Pancreas (tissue), 10 donors: ENCODE measurements around the gene STIM2. TPM values are rescaled to one million over a fixed set of nuclear protein-coding genes. Genes with fewer than 3 reads are reported as not detected.

Experiments
- ATAC-seq, 4 donors: fragments of 200-7000 bp; cut with Tn5 transposase; one replicate each; pipeline versions ENCODE4 v1.8.0 to v1.9.1; 2020; ENCODE audit warnings: mild to moderate bottlenecking in 4 of 4, moderate library complexity in 4 of 4
- DNase-seq, 6 donors: peaks; one replicate each; pipeline ENCODE4 v3.0.0-alpha.2; 2020
- FAIRE-seq: peaks from 2 replicates; lab custom pipeline; 2012; peaks lifted over from hg19 to GRCh38; lab: Jason Lieb, UNC
- H3K27ac ChIP-seq, 4 donors: fragments of 200-600 bp; sonication (generic); 1 replicate in 3 of 4; 2 replicates in 1 of 4; pipeline versions ENCODE4 v1.5.0 to v1.8.0; 2020
- H3K27me3 ChIP-seq, 4 donors: fragments of 200-600 bp; one replicate each; pipeline ENCODE4 v1.8.0; 2021
- H3K36me3 ChIP-seq, 3 donors: fragments of 200-600 bp; sonication (generic) in 1 of 3; one replicate each; pipeline versions ENCODE4 v1.5.0 to v1.8.0; 2020 to 2021
- H3K4me1 ChIP-seq, 3 donors: fragments of 200-600 bp; one replicate each; pipeline ENCODE4 v1.8.0; 2021
- H3K4me3 ChIP-seq, 4 donors: fragments of 200-600 bp; sonication (generic) in 2 of 4; one replicate each; pipeline versions ENCODE4 v1.5.0 to v1.8.0; 2020 to 2021
- H3K9me3 ChIP-seq, 4 donors: fragments of 200-600 bp; one replicate each; pipeline ENCODE4 v1.8.0; 2021
- CTCF ChIP-seq, 4 donors: fragments of 200-600 bp; sonication (generic) in 3 of 4; IDR thresholded peaks; one replicate each; pipeline versions ENCODE4 v1.5.0 to v1.8.0; 2021; ENCODE audit warnings: antibody characterized with exemption in 4 of 4
- WGBS, 2 donors: extraction: QIAGEN DNeasy Blood & Tissue Kit; methylation state at CpG; one replicate each; pipeline ENCODE4 v1.1.7; 2013; 5-methylcytosine and 5-hydroxymethylcytosine counted together
- intact Hi-C, 3 donors: fragments of 100-400 bp; cut with DNase I; formaldehyde crosslinking; loops; one replicate each; pipeline versions ENCODE4 v1.11.1 to v1.14.2; 2022
- polyA plus RNA-seq, 2 donors: library from polyadenylated mRNA; stranded (reverse); fragments of 200-250 nt; gene quantifications; one replicate each; pipeline ENCODE4 v1.2.3, GENCODE V29; 2013
- total RNA-seq, 6 donors: library from RNA; stranded (reverse); fragmentation: NEBNext Ultra II Directional in 4 of 6; extraction: Animal tissue kit (Norgen Biotek cat#: 25700) in 4 of 6; gene quantifications; one replicate each; pipeline versions ENCODE4 v1.2.1 to v1.2.4, GENCODE V29; 2021 to 2023
- donor health status: healthy with polysubstance abuse.
- donor health status: DM: no; HTN: no; CAD: no; lungs with moderate emphysema.
- donor health status: DM: no; HTN: no; CAD: no.
- donor health status: control.
- donor health status: control.
- donor health status: Bipolar disorder and iron deficiency.
- donor health status: DM: yes; HTN: yes; CAD: no.
- donor health status: DM: no; HTN: no; CAD: no.
- donor health status: DM: no; HTN: no; CAD: no.
- donor health status: DM: yes; HTN: yes; CAD: no.

The STIM2 gene
- total and polyA plus RNA-seq, 8 donors, result 7.6 to 18.7 (median 12.6) TPM

- Histone ChIP-seq H3K27ac (no peak overlapping the region), H3K9me3 (no peaks in the 10 kb centered on the region), H3K27me3 (no peaks in the 10 kb centered on the region), H3K4me1 (peaks cover 3 to 13% (median 10%) of the 10 kb centered on the region in 3 donors), H3K36me3 (no peaks in the 10 kb centered on the region), H3K4me3 (no peak overlapping the region)
- DNase-seq, result no peak
- no peak for TF ChIP-seq CTCF (IDR thresholded peaks at IDR 0.05)
- FAIRE-seq, result no peak
- WGBS, 2 donors, result 97 to 100% methylated on average over 2 of the region's 2 CpGs
- intact Hi-C loops, result no loop called here
- ATAC-seq, result no peak
Measured at GRCh38 chr4:26870576-26871262, 10.1 kb downstream of the STIM2 start.

GRCh38 chr4:26871611-26872010 is 11.0 kb downstream of the STIM2 start:
- peaks cover 3 to 13% (median 10%) of the 10 kb centered on the region in 3 donors for H3K4me1 ChIP-seq
- no peak overlapping the region for H3K27ac ChIP-seq
- DNase-seq, result no peak
- no peak overlapping the region for H3K4me3 ChIP-seq
- no peak for FAIRE-seq
- H3K36me3 ChIP-seq, result no peaks in the 10 kb centered on the region
- TF ChIP-seq CTCF (IDR thresholded peaks at IDR 0.05), result no peak
- intact Hi-C loops, result no loop called here
- H3K9me3 ChIP-seq, result no peaks in the 10 kb centered on the region
- 55 to 59% methylated on average over 3 of the region's 3 CpGs for WGBS, 2 donors
- ATAC-seq, result no peak
- no peaks in the 10 kb centered on the region for H3K27me3 ChIP-seq

- peak in 1 of 6 donors; percentile 41 for DNase-seq
- no peak for FAIRE-seq
- intact Hi-C loops, result no loop called here
- H3K27me3 ChIP-seq, result no peaks in the 10 kb centered on the region
- 86 to 89% methylated on average over 10 of the region's 10 CpGs for WGBS, 2 donors
- no peak for TF ChIP-seq CTCF (IDR thresholded peaks at IDR 0.05)
- H3K4me1 ChIP-seq, result no peaks in the 10 kb centered on the region
- no peaks in the 10 kb centered on the region for H3K9me3 ChIP-seq
- no peaks in the 10 kb centered on the region for H3K36me3 ChIP-seq
- no peak overlapping the region for H3K4me3 ChIP-seq
- ATAC-seq, result peak in 3 of 4 donors; percentile 31 to 56 (median 33)
- no peak overlapping the region for H3K27ac ChIP-seq
Measured at GRCh38 chr4:26873391-26874026, 12.9 kb downstream of the STIM2 start.

GRCh38 chr4:26874110-26874509 is 13.5 kb downstream of the STIM2 start:
- DNase-seq (peak in 1 of 6 donors; percentile 36), ATAC-seq (no peak), FAIRE-seq (no peak)
- TF ChIP-seq CTCF (IDR thresholded peaks at IDR 0.05), result no peak
- Histone ChIP-seq H3K9me3 (no peaks in the 10 kb centered on the region), H3K4me3 (no peak overlapping the region), H3K4me1 (peaks cover 0 to 2% (median 0%) of the 10 kb centered on the region in 3 donors), H3K36me3 (no peaks in the 10 kb centered on the region), H3K27me3 (no peaks in the 10 kb centered on the region), H3K27ac (no peak overlapping the region)
- intact Hi-C loops, result no loop called here
- 91% methylated on average over 7 of the region's 7 CpGs for WGBS, 2 donors

- intact Hi-C loops, result no loop called here
- no peaks in the 10 kb centered on the region for H3K36me3 ChIP-seq
- H3K9me3 ChIP-seq, result no peaks in the 10 kb centered on the region
- no peak for TF ChIP-seq CTCF (IDR thresholded peaks at IDR 0.05)
- ATAC-seq, result no peak
- FAIRE-seq, result peak; percentile 5
- no peak overlapping the region for H3K4me3 ChIP-seq
- H3K27ac ChIP-seq, result no peak overlapping the region
- no peaks in the 10 kb centered on the region for H3K27me3 ChIP-seq
- peaks cover 0 to 5% (median 0%) of the 10 kb centered on the region in 3 donors for H3K4me1 ChIP-seq
- DNase-seq, result no peak
- WGBS, 2 donors, result 88 to 94% methylated on average over 3 of the region's 3 CpGs
Measured at GRCh38 chr4:26877406-26877805, 16.8 kb downstream of the STIM2 start.
